ENCODE data around the gene DTL. TPM values are rescaled to one million over a fixed set of nuclear protein-coding genes. Genes with fewer than 3 reads are reported as not detected.

Gene DTL
- polyA plus RNA-seq, 1 of the 3 experiments (the other 2 are of a cell fraction): 9.3 TPM

DNA sequence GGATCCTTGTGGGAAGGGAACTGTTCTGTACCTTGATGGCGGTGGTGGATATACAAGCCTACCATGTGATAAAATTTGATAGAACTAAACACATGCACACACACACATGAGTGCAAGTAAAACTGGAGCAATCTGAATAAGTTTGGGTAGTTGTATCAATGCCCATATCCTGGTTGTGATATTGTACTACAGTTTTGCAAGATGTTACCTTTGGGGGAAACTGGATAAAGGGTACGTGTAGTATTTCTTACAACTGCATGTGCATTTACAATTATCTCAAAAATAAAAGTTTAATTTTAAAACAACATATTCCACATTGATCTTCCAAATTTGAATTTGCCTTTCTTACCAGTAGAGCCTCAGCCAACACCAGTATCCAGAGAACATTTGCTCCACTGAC is 99.6 kb downstream of the DTL start:
- no peak overlapping the region for H3K27ac ChIP-seq (ENCODE audit: low read depth in 2 of 2, low read length in 1 of 2)
- no peaks in the 10 kb centered on the region for H3K9me3 ChIP-seq
- no peaks in the 10 kb centered on the region for H4K20me1 ChIP-seq (ENCODE audit: insufficient read depth)
- no peak overlapping the region for H3K9ac ChIP-seq
- no peaks in the 10 kb centered on the region for H3K4me1 ChIP-seq (ENCODE audit: control insufficient read depth in 1 of 2, insufficient read depth in 2 of 2, low read depth in 1 of 2, low read length in 1 of 2)
- DNase-seq: no peak
- H3K27me3 ChIP-seq (ENCODE audit: insufficient read depth): no peaks in the 10 kb centered on the region
- H3K4me3 ChIP-seq (ENCODE audit: low read depth in 2 of 2, low read length in 1 of 2): no peak overlapping the region
- TF ChIP-seq, protein P1, sequence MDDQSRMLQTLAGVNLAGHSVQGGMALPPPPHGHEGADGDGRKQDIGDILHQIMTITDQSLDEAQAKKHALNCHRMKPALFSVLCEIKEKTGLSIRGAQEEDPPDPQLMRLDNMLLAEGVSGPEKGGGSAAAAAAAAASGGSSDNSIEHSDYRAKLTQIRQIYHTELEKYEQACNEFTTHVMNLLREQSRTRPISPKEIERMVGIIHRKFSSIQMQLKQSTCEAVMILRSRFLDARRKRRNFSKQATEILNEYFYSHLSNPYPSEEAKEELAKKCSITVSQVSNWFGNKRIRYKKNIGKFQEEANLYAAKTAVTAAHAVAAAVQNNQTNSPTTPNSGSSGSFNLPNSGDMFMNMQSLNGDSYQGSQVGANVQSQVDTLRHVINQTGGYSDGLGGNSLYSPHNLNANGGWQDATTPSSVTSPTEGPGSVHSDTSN (IDR thresholded peaks at IDR 0.05): no peak
- TF ChIP-seq JUND (IDR thresholded peaks at IDR 0.05) (no peak), RCOR1 (IDR thresholded peaks at IDR 0.05; ENCODE audit: low read length) (no peak), GATA2 (CRISPR knock-in tag; IDR thresholded peaks at IDR 0.05) (no peak), MEF2A (IDR thresholded peaks at IDR 0.05; ENCODE audit: borderline replicate concordance, low read depth) (no peak), TCF12 (IDR thresholded peaks at IDR 0.05) (no peak), FOSL2 (IDR thresholded peaks at IDR 0.05; ENCODE audit: borderline replicate concordance, low read depth) (no peak), POLR2AphosphoS5 (IDR thresholded peaks at IDR 0.05; ENCODE audit: low read depth, low read length) (no peak), RFX5 (IDR thresholded peaks at IDR 0.05; ENCODE audit: low read length) (no peak), SMC3 (IDR thresholded peaks at IDR 0.05; ENCODE audit: low read depth, low read length) (no peak)
- TF ChIP-seq, protein P2, sequence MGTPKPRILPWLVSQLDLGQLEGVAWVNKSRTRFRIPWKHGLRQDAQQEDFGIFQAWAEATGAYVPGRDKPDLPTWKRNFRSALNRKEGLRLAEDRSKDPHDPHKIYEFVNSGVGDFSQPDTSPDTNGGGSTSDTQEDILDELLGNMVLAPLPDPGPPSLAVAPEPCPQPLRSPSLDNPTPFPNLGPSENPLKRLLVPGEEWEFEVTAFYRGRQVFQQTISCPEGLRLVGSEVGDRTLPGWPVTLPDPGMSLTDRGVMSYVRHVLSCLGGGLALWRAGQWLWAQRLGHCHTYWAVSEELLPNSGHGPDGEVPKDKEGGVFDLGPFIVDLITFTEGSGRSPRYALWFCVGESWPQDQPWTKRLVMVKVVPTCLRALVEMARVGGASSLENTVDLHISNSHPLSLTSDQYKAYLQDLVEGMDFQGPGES (IDR thresholded peaks at IDR 0.05; ENCODE audit: low read depth, low read length): no peak
- TF ChIP-seq, protein P3, sequence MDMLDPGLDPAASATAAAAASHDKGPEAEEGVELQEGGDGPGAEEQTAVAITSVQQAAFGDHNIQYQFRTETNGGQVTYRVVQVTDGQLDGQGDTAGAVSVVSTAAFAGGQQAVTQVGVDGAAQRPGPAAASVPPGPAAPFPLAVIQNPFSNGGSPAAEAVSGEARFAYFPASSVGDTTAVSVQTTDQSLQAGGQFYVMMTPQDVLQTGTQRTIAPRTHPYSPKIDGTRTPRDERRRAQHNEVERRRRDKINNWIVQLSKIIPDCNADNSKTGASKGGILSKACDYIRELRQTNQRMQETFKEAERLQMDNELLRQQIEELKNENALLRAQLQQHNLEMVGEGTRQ (IDR thresholded peaks at IDR 0.05; ENCODE audit: borderline replicate concordance, low read depth, low read length): no peak
- H2AFZ ChIP-seq (ENCODE audit: low read depth): no peak overlapping the region
- no peaks in the 10 kb centered on the region for H3K36me3 ChIP-seq (replicated peaks in 1 of 2; ENCODE audit: control insufficient read depth in 1 of 2, insufficient read depth in 2 of 2, low read length in 1 of 2)
- CTCF ChIA-PET: interaction anchor here (0.9 kb wide), 1 partner anchor 44 kb away, joined by 4 read pairs; no protein-coding TSS in a partner anchor
- H3K9me2 ChIP-seq: no peaks in the 10 kb centered on the region
- H3K79me2 ChIP-seq (ENCODE audit: insufficient read depth): no peaks in the 10 kb centered on the region
- H3K4me2 ChIP-seq: no peak overlapping the region
- 98% methylated on average over 2 of the region's 2 CpGs for WGBS (ENCODE audit: low lambda C conversion rate)
- H3F3A ChIP-seq (replicated peaks; ENCODE audit: insufficient read depth): no peaks in the 10 kb centered on the region
- POLR2A ChIA-PET: interaction anchor here (0.6 kb wide), 1 partner anchor 230 kb away, joined by 3 read pairs; no protein-coding TSS in a partner anchor

DNA sequence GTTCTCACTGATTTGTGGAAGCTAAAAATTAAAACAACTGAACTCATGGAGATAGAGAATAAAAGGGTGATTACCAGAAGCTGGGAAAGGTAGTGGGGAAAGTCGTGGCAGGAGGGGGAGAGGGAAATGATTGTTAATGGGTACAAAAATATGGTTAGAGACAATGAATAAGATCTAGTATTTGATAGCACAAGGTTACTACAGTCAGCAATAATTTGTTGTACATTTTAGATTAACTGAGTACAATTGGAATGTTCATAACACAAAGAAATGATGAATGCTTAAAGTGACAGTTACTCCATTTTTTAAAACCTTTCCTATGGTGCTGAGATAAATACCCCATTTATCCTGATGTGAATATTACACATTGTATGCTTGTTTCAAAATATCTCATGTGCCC is 102.3 kb downstream of the DTL start:
- no peaks in the 10 kb centered on the region for H3K9me2 ChIP-seq
- no peaks in the 10 kb centered on the region for H3F3A ChIP-seq (replicated peaks; ENCODE audit: insufficient read depth)
- POLR2A ChIA-PET: no interaction called here
- no peaks in the 10 kb centered on the region for H4K20me1 ChIP-seq (ENCODE audit: insufficient read depth)
- WGBS (ENCODE audit: low lambda C conversion rate): 88% methylated on average over 1 of the region's 1 CpG
- H3K36me3 ChIP-seq (replicated peaks in 1 of 2; ENCODE audit: control insufficient read depth in 1 of 2, insufficient read depth in 2 of 2, low read length in 1 of 2): no peaks in the 10 kb centered on the region
- H3K27me3 ChIP-seq (ENCODE audit: insufficient read depth): no peaks in the 10 kb centered on the region
- no peak overlapping the region for H3K27ac ChIP-seq (ENCODE audit: low read depth in 2 of 2, low read length in 1 of 2)
- H2AFZ ChIP-seq (ENCODE audit: low read depth): no peak overlapping the region
- no peak overlapping the region for H3K4me2 ChIP-seq
- H3K79me2 ChIP-seq (ENCODE audit: insufficient read depth): no peaks in the 10 kb centered on the region
- no peak overlapping the region for H3K4me3 ChIP-seq (ENCODE audit: low read depth in 2 of 2, low read length in 1 of 2)
- DNase-seq: no peak
- CTCF ChIA-PET: interaction anchor here (1.6 kb wide), 1 partner anchor 15 kb away, joined by 3 read pairs; no protein-coding TSS in a partner anchor
- H3K9ac ChIP-seq: no peak overlapping the region
- H3K9me3 ChIP-seq: no peaks in the 10 kb centered on the region
- H3K4me1 ChIP-seq (ENCODE audit: control insufficient read depth in 1 of 2, insufficient read depth in 2 of 2, low read depth in 1 of 2, low read length in 1 of 2): no peaks in the 10 kb centered on the region
- TF ChIP-seq EZH2phosphoT487 (IDR thresholded peaks at IDR 0.05; ENCODE audit: borderline replicate concordance, low read depth) (no peak), FOSL2 (IDR thresholded peaks at IDR 0.05; ENCODE audit: borderline replicate concordance, low read depth) (no peak), YY1 (IDR thresholded peaks at IDR 0.05; ENCODE audit: low read depth) (no peak), TAF1 (IDR thresholded peaks at IDR 0.05; ENCODE audit: borderline replicate concordance, low read depth, low read length) (no peak), RCOR1 (IDR thresholded peaks at IDR 0.05; ENCODE audit: low read length) (no peak), GATA2 (CRISPR knock-in tag; IDR thresholded peaks at IDR 0.05) (no peak), NRF1 (IDR thresholded peaks at IDR 0.05; ENCODE audit: low read depth, low read length) (no peak), SMC3 (IDR thresholded peaks at IDR 0.05; ENCODE audit: low read depth, low read length) (no peak), RFX5 (IDR thresholded peaks at IDR 0.05; ENCODE audit: low read length) (no peak)
- TF ChIP-seq, protein P3 (IDR thresholded peaks at IDR 0.05; ENCODE audit: borderline replicate concordance, low read depth, low read length): no peak
- TF ChIP-seq, protein P4, sequence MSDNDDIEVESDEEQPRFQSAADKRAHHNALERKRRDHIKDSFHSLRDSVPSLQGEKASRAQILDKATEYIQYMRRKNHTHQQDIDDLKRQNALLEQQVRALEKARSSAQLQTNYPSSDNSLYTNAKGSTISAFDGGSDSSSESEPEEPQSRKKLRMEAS (IDR thresholded peaks at IDR 0.05; ENCODE audit: low read depth): no peak
- TF ChIP-seq, protein P5, sequence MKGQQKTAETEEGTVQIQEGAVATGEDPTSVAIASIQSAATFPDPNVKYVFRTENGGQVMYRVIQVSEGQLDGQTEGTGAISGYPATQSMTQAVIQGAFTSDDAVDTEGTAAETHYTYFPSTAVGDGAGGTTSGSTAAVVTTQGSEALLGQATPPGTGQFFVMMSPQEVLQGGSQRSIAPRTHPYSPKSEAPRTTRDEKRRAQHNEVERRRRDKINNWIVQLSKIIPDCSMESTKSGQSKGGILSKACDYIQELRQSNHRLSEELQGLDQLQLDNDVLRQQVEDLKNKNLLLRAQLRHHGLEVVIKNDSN (IDR thresholded peaks at IDR 0.05; ENCODE audit: borderline replicate concordance, low read depth): no peak

All from SK-N-SH (cell line).